HFFc6 (cell line): ENCODE results near the gene ZSCAN10. TPM values are rescaled to one million over a fixed set of nuclear protein-coding genes. Genes with fewer than 3 reads are reported as not detected.

Experiments
- DNase-seq: peaks from one replicate; pipeline ENCODE4 v3.0.0-alpha.2; 2018
- H3K27ac Mint-ChIP-seq: 2 replicates; pipeline ENCODE4 v1.8.0; 2020; ENCODE audit warnings: mild to moderate bottlenecking, mixed read lengths
- H3K27me3 Mint-ChIP-seq: 2 replicates; pipeline ENCODE4 v1.8.0; 2021; ENCODE audit warnings: mild to moderate bottlenecking, moderate library complexity, mixed read lengths; ENCODE audit not compliant: insufficient read depth
- H3K36me3 Mint-ChIP-seq: 2 replicates; pipeline ENCODE4 v1.8.0; 2021; ENCODE audit warnings: low read depth, mixed read lengths
- H3K4me1 Mint-ChIP-seq: 2 replicates; pipeline ENCODE4 v1.8.0; 2020; ENCODE audit warnings: low read depth, mixed read lengths
- H3K4me3 Mint-ChIP-seq: 2 replicates; pipeline ENCODE4 v1.8.0; 2020; ENCODE audit warnings: mild to moderate bottlenecking, moderate library complexity, mixed read lengths
- H3K9me3 Mint-ChIP-seq: 2 replicates; pipeline ENCODE4 v1.8.0; 2020; ENCODE audit warnings: mild to moderate bottlenecking, mixed read lengths
- CTCF ChIP-seq: fragments of 200-600 bp; sonication (generic); IDR thresholded peaks from 2 replicates; pipeline ENCODE4 v1.5.0; 2021; ENCODE audit warnings: antibody characterized with exemption, mild to moderate bottlenecking
- total RNA-seq, 6 experiments: library from RNA; stranded (reverse); fragmentation: NEBNext Ultra II Directional; extraction: Animal tissue kit (Norgen Biotek cat#: 25700); gene quantifications; 2 replicates in 1 of 6; 3 replicates in 5 of 6; pipeline ENCODE4 v1.2.3, GENCODE V29; 2021

ZSCAN10 gene
- total RNA-seq, 6 experiments from 2014 or later: not detected

- Mint-ChIP-seq H3K9me3 (no peaks in the 10 kb centered on the region), H3K27ac (peak within 1 kb of the TSS; percentile 49), H3K4me1 (peaks cover 30% of the 10 kb centered on the region), H3K36me3 (no peaks in the 10 kb centered on the region), H3K27me3 (no peaks in the 10 kb centered on the region), H3K4me3 (peak within 1 kb of the TSS; percentile 85)
- DNase-seq: peak; percentile 54
- TF ChIP-seq CTCF: no peak
Observed at GRCh38 chr16:3112058-3112880, 13.2 kb upstream of the ZSCAN10 start, which contains the start of gene ZNF205. ZNF205 (plus strand) TSS chr16:3112586; CDS start chr16:3113431, 845 bp downstream.

GRCh38 chr16:3106205-3106928, 7.3 kb upstream of the ZSCAN10 start:
- H3K27ac Mint-ChIP-seq: peak overlapping the region; percentile 64; the same call in 1 of the 2 replicates
- no peak for TF ChIP-seq CTCF
- DNase-seq: peak; percentile 83

GRCh38 chr16:3101841-3102470, 2.9 kb upstream of the ZSCAN10 start:
- H3K36me3 Mint-ChIP-seq: no peaks in the 10 kb centered on the region
- peaks cover 30% of the 10 kb centered on the region for H3K4me1 Mint-ChIP-seq
- peak overlapping the region; percentile 52; the same call in 1 of the 2 replicates for H3K4me3 Mint-ChIP-seq
- TF ChIP-seq CTCF: no peak
- DNase-seq: no peak
- peaks cover 18% of the 10 kb centered on the region for H3K27me3 Mint-ChIP-seq
- H3K9me3 Mint-ChIP-seq: no peaks in the 10 kb centered on the region
- no peak overlapping the region for H3K27ac Mint-ChIP-seq

More at GRCh38 chr16:3106205-3106928, 7.3 kb upstream of the ZSCAN10 start:
- peak overlapping the region; percentile 93 for H3K4me3 Mint-ChIP-seq
- peaks cover 16% of the 10 kb centered on the region for H3K4me1 Mint-ChIP-seq
- H3K36me3 Mint-ChIP-seq: no peaks in the 10 kb centered on the region
- H3K9me3 Mint-ChIP-seq: no peaks in the 10 kb centered on the region
- no peaks in the 10 kb centered on the region for H3K27me3 Mint-ChIP-seq

- Mint-ChIP-seq H3K4me1 (peaks cover 30% of the 10 kb centered on the region), H3K9me3 (no peaks in the 10 kb centered on the region), H3K36me3 (no peaks in the 10 kb centered on the region), H3K27me3 (peaks cover 18% of the 10 kb centered on the region), H3K4me3 (peak overlapping the region; percentile 52; the same call in 1 of the 2 replicates), H3K27ac (no peak overlapping the region)
- peak; percentile 82 for TF ChIP-seq CTCF
- peak; percentile 9 for DNase-seq
Observed at GRCh38 chr16:3101018-3101840, 2.1 kb upstream of the ZSCAN10 start.
